T-helper 2 cell treated with Interferon-gamma antibody and Interleukin-4, amounts not matched to agents 5 μg/mL and 100 μg/mL, for 36 hours (primary cell): ENCODE results near the gene SLC2A9.

ENCODE experiments used
- DNase-seq: peaks from one replicate; pipeline ENCODE4 v3.0.0; 2021; ENCODE audit warnings: low spot score
- H3K27ac Mint-ChIP-seq: one replicate; pipeline ENCODE4 v1.8.0; 2021; ENCODE audit warnings: mild to moderate bottlenecking, mixed read lengths
- H3K27me3 Mint-ChIP-seq: one replicate; pipeline ENCODE4 v1.8.0; 2021; ENCODE audit warnings: low read depth, mixed read lengths
- H3K36me3 Mint-ChIP-seq: one replicate; pipeline ENCODE4 v1.8.0; 2021; ENCODE audit warnings: low read depth, mixed read lengths
- H3K4me1 Mint-ChIP-seq: one replicate; pipeline ENCODE4 v1.8.0; 2021; ENCODE audit warnings: low read depth, mixed read lengths
- H3K4me3 Mint-ChIP-seq: one replicate; pipeline ENCODE4 v1.8.0; 2022; ENCODE audit warnings: mild to moderate bottlenecking, moderate library complexity, mixed read lengths
- H3K9me3 Mint-ChIP-seq: one replicate; pipeline ENCODE4 v1.8.0; 2021; ENCODE audit warnings: mixed read lengths

The SLC2A9 gene

DNA sequence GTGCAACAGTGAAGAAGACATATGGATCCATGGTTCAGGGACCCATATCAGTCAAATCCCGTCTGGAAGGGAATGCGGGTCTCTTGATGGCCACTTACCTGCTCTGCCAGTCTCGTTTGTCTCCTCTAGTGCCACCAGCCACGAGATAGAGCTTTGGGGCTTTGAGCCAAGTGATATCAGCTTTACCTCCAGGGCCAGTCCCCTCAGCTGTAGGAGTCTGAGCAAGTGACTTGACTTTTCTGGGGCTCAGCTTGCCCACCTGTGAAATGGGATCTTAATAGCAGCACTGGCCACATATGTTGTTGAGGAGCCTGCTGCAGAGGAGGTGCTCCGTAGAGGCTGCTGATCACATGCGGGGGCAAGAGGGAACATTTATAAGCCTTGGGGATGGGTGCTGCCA is 1.2 kb downstream of the SLC2A9 start:
- peak overlapping the region; percentile 56 for H3K27ac Mint-ChIP-seq
- H3K4me1 Mint-ChIP-seq = peaks cover 6% of the 10 kb centered on the region
- peak overlapping the region; percentile 28 for H3K4me3 Mint-ChIP-seq
- H3K27me3 Mint-ChIP-seq = no peaks in the 10 kb centered on the region
- no peaks in the 10 kb centered on the region for H3K9me3 Mint-ChIP-seq
- H3K36me3 Mint-ChIP-seq = no peaks in the 10 kb centered on the region
- no peak for DNase-seq

DNA sequence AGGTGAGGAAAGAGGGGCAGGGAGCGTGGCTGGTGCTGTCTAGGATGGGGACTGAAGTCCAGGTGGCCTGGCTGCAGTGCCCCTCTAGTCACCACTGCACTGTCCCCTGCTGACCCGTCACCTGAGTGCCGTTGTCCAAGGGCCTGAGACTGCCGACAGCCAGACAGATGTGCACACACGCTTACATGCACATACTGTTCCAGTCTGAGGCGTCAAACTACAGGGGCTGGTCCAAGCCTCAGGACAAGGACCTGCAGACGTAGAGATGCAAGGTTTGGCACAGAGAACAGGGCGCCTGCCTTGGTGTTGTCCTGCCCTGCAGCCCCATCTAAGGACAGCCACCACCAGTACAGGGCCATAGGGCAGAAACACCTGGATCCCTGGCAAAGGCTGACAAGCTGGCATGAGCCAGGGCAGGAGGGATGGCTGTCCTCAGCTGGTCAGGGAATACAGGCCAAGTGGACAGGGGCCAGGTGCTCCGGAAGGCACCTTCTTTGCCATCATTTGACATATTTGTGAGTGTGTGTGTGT is 1.7 kb downstream of the SLC2A9 start:
- no peak for DNase-seq
- Mint-ChIP-seq H3K4me1 (peaks cover 7% of the 10 kb centered on the region), H3K4me3 (peak overlapping the region; percentile 86), H3K27me3 (no peaks in the 10 kb centered on the region), H3K27ac (peak overlapping the region; percentile 99), H3K36me3 (no peaks in the 10 kb centered on the region), H3K9me3 (no peaks in the 10 kb centered on the region)

DNA sequence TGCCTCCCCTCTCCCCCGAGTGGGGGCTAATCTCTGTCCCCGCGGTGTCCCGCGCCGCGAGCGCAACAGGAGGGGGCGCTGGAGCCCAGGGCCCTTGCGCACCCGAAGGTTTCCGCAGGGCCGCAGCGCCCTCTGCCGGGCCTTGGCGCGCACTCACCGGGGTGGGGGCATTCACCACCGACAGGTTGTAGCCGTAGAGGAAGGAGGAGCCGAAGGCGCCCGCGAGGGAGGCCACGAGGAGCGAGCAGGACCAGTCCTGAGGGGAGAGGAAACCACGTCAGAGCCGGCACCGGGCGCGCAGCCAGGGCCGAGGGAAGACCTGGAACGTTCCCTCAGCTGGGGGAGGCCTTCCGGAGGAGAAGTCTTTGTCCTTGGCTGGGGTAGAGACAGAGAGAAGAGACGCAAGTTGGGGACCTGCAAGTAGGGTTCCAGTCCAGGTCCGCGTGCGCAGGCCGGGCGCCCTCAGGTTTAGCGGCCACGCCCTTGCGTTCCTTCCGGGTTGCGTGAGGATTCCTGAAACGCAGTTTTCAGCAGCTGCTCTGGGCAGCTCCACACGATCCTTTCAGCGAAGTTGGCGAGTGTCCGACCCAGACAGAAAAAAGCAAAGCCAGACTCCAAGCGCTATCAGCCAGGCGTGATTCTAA is 2.4 kb downstream of the SLC2A9 start:
- peaks cover 9% of the 10 kb centered on the region for H3K4me1 Mint-ChIP-seq
- H3K36me3 Mint-ChIP-seq = no peaks in the 10 kb centered on the region
- H3K4me3 Mint-ChIP-seq = peak overlapping the region; percentile 86
- H3K27ac Mint-ChIP-seq = peak overlapping the region; percentile 99
- no peaks in the 10 kb centered on the region for H3K9me3 Mint-ChIP-seq
- no peaks in the 10 kb centered on the region for H3K27me3 Mint-ChIP-seq
- peak; percentile 93 for DNase-seq

DNA sequence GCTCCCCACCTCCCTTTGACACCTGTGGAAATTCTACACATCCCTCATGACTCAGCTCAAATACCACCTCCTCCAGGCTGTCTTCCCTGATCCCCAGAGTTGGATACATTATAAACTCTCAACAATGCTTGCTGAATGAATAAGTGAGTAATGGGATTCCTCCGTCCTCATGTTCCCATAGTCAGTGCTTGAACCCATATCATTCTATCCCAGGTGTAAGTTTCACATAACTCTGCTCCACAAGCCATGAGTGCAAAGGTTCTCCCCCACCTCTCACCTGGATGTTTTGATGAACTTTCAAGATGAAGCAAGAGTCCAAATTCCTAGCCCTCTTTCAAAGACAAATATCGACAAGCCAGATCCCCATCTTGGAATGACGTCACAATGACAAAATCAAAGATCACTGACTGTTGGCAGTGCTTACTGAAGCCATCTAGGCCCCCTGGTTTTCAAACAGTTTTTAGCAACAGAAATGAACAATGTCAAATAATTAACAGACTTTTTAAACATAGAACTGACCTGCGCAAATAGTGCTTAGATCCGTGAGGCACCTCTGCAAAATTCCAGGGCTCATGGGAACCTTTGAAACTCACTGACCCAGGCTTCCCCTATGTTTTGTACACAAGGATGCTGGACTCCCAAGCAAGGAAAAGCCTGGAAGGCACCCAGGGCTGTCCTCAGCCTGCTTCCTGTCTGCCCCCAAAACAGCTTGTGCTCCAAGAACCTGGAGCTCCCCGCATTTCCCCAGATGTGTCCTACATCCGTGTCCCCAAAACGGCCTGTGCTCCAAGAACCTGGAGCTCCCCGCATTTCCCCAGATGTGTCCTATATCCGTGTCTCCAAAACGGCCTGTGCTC is 4.0 kb downstream of the SLC2A9 start:
- Mint-ChIP-seq H3K27ac (no peak overlapping the region), H3K9me3 (no peaks in the 10 kb centered on the region), H3K36me3 (no peaks in the 10 kb centered on the region), H3K4me1 (peaks cover 9% of the 10 kb centered on the region), H3K4me3 (no peak overlapping the region), H3K27me3 (no peaks in the 10 kb centered on the region)
- no peak for DNase-seq

DNA sequence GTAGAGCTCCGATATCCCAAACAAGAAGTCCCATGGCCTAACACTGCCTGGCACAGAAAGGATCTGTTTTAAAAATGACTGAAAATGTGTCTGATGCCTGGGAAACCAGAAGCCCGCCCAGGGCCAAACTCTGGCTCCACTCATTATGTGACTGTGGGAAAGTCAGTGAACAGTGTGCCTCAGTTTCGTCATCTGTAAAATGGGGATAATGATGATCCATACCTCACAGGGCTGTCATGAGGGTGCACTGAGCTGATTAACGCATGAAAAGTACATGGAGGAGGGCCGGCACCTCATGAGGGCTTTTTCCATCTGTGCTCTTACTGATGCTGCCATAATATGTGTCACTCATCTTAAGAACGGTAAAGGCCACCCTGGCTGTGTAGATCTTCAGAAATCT is 5.1 kb downstream of the SLC2A9 start:
- Mint-ChIP-seq H3K27me3 (no peaks in the 10 kb centered on the region), H3K4me1 (peaks cover 7% of the 10 kb centered on the region)

DNA sequence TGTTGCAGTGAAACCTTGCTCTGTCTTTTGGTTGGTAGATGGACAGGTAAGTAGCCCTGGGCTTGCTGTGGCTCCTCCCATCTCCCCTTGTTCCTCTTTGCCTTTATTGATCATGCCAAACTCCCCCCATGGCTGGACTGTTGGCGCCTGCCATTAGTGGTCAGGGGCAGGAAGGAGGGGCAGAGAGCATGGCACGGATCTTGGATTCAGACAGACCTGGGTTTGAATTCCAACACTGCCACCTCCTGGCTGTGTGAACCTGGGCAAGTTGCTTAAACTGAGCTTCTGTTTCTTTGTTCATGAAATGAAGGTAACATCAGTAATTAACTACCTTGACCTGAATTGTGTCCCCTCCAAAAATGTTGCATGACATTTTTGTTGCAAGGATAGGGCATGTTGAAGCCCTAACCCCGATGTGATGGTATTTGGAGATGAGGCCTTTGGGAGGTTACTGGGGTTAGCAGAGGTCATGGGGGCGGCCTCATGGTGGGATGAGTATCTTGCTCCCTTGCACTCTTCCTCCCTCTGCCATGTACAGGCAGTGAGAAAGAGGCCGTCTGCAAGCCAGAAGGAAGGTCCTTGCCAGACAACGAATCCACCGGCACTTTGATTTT is 6.0 kb downstream of the SLC2A9 start:
- Mint-ChIP-seq H3K4me3 (no peak overlapping the region), H3K27ac (no peak overlapping the region), H3K27me3 (no peaks in the 10 kb centered on the region), H3K4me1 (peaks cover 9% of the 10 kb centered on the region), H3K9me3 (no peaks in the 10 kb centered on the region), H3K36me3 (no peaks in the 10 kb centered on the region)
- no peak for DNase-seq

More for the DNA sequence above, 5.1 kb downstream of the SLC2A9 start:
- no peaks in the 10 kb centered on the region for H3K36me3 Mint-ChIP-seq
- no peak overlapping the region for H3K27ac Mint-ChIP-seq
- no peaks in the 10 kb centered on the region for H3K9me3 Mint-ChIP-seq
- DNase-seq = no peak
- H3K4me3 Mint-ChIP-seq = no peak overlapping the region

DNA sequence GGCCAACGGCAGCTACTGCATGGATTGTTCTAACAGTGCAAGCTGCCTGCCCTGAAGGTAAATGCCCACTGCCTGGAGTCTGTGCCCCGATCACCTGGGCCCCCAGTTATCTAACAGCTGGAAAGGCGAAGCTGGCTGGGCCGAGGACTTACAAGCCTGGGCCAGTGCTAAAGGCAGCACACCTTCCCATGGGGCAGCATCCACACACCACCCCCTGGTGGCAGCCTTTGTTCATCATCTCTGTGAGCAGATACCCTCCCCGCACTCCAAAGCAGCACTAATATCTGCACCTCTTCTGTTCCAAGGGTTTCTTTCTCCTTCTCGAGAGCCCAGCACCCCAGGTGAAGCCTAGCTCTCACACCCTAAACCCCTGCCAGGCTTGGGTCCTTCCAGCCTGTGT is 7.6 kb downstream of the SLC2A9 start:
- peak; percentile 34 for DNase-seq
- Mint-ChIP-seq H3K27me3 (no peaks in the 10 kb centered on the region), H3K27ac (no peak overlapping the region), H3K4me1 (peaks cover 15% of the 10 kb centered on the region), H3K9me3 (no peaks in the 10 kb centered on the region), H3K4me3 (no peak overlapping the region), H3K36me3 (no peaks in the 10 kb centered on the region)

DNA sequence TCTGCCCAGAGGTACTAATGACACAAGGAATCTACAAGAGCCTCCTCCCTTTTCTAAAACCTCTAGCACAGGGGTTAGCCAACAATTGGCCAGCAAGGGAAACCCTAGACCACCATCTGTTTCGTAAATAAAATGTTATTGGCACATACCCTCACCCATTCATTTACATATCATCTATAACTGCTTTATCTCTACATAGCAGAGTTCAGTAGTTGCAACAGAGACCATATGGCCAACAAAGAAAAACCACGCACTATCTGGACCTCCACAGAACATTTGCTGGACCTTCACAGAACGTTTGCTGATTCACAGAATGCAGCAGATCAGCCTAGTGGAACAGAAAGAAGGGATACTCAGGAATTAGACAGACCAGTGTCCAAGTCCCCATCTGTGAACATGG is 9.4 kb downstream of the SLC2A9 start:
- DNase-seq = no peak
- Mint-ChIP-seq H3K27me3 (no peaks in the 10 kb centered on the region), H3K4me1 (peaks cover 13% of the 10 kb centered on the region), H3K36me3 (no peaks in the 10 kb centered on the region), H3K4me3 (no peak overlapping the region), H3K27ac (no peak overlapping the region), H3K9me3 (no peaks in the 10 kb centered on the region)

DNA sequence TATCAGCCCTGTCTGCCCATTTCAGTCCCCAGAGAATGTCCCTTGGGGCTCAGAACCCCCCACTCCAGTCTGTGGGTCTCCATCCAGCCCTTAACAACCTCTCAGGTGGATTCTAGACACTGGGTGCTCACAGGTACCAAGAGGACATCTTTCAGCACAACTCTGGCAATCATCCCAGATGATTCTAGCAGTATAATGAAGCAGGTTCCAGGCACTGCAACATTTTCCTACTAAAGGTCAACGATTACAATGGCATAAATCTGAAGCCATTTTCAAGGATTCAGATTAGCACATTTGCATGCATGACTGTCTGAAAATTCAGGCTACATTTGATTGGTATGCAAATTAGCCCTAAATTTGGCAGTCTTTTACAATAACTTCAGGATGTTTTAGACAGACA is 10.0 kb downstream of the SLC2A9 start:
- DNase-seq = no peak
- no peak overlapping the region for H3K27ac Mint-ChIP-seq
- H3K9me3 Mint-ChIP-seq = no peaks in the 10 kb centered on the region
- no peaks in the 10 kb centered on the region for H3K36me3 Mint-ChIP-seq
- H3K4me1 Mint-ChIP-seq = peaks cover 14% of the 10 kb centered on the region
- no peak overlapping the region for H3K4me3 Mint-ChIP-seq
- no peaks in the 10 kb centered on the region for H3K27me3 Mint-ChIP-seq

DNA sequence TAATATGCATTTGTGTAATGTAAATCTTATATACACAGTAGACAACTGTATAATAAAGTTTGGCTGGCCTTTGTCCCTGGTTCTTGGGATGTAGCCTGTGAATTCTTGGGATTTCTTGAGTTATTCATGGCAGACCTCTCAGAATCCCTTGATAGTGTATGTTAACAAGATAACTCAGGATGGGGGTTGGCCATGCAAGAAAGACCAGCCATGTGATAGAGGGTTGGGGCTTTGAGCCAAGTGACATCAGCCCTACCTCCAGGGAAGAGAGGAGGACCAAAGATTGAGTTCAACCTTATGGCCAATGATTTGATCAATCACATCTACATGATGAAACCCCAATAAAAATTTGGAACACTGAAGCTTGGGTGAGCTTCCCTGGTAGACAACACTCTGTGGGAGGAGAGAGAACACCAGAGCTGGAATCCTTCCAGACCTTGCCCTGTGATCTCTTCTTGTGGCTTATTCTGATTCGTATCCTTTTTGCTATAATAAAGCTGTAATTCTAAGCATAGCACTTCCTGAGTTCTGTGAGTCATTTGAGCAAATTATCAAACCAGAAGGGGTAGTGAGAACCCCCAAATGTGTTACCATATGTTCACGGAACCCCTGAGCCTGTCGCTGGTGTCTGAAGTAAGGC is 11.3 kb downstream of the SLC2A9 start:
- H3K4me3 Mint-ChIP-seq = no peak overlapping the region
- H3K27ac Mint-ChIP-seq = no peak overlapping the region
- H3K9me3 Mint-ChIP-seq = no peaks in the 10 kb centered on the region
- H3K36me3 Mint-ChIP-seq = no peaks in the 10 kb centered on the region
- no peaks in the 10 kb centered on the region for H3K27me3 Mint-ChIP-seq
- DNase-seq = no peak
- peaks cover 18% of the 10 kb centered on the region for H3K4me1 Mint-ChIP-seq

DNA sequence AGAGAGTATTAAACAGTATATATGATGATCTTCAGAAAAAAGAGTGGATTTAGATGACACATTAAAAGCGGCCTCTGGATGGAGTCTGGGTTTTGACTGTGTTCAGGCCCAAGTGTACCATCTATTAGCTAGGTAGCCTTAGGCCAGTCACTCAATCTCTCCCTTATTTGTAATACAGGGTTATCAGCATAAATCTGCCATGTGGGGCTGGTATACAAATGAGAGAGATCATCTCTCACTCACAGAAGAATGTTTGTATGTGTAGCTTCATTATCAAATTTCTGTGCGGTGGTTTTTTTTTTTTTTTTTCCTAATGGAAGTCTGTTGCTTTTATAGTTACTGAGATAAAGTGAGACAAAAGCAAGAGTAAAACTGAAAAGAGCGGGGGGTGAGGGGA is 12.7 kb downstream of the SLC2A9 start:
- DNase-seq = no peak
- no peaks in the 10 kb centered on the region for H3K36me3 Mint-ChIP-seq
- H3K4me1 Mint-ChIP-seq = peaks cover 24% of the 10 kb centered on the region
- H3K4me3 Mint-ChIP-seq = no peak overlapping the region
- H3K27ac Mint-ChIP-seq = no peak overlapping the region
- no peaks in the 10 kb centered on the region for H3K9me3 Mint-ChIP-seq
- no peaks in the 10 kb centered on the region for H3K27me3 Mint-ChIP-seq

DNA sequence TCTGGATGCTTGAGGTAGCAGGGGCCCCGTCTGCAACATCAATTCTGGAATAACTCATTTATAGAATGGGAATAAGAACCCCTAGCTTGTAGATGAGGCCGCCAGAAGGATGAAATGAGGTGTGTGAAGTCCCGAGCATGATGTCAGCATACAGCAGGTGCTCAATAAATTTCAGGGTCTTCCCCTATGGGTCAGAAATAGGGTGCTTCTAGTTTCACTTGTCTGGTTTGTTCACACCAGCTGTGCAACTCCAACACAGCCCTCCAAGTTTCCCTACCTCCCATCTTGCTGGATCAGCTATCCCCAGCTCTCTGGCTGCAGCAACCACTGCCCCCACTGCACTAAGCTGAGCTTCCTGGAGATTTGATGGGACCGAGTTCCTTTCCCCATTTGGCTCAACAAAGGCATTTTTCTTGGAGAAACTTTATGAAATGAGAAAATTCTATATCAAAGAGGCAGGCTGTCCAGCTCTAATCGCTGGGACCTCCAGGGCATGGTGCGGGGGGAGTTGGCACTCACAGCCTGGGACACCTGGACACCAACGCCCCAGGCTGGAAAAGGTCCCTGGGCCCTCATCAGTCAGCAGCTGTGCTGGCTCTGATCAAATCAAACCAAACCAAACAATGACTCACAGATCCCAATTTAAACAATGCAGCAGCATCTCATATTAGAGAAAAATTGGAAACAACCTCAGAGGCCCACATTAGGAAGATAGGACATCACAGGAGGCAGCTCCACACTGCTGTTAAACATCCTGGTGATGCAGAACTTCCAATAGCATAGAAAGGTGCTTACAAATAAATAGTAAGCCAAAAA is 13.3 kb downstream of the SLC2A9 start:
- Mint-ChIP-seq H3K4me3 (no peak overlapping the region), H3K27me3 (no peaks in the 10 kb centered on the region), H3K4me1 (peaks cover 29% of the 10 kb centered on the region), H3K27ac (no peak overlapping the region), H3K36me3 (no peaks in the 10 kb centered on the region), H3K9me3 (no peaks in the 10 kb centered on the region)
- DNase-seq = no peak

DNA sequence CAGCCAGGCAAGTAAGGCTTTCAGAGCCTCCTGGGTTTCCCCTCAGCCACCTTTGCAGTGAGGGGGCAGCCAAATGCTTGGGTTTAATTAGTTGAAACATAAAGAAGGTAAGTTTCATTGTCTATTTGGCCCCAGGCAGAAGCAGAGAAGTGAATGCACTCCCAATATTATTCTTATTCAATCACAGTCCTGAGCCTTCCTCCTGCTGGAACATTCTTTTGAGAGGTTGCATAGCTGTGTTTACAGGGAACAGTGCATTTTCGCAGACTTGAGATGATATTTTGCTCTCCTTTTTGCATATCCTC is 13.9 kb downstream of the SLC2A9 start:
- H3K9me3 Mint-ChIP-seq = no peaks in the 10 kb centered on the region
- peaks cover 30% of the 10 kb centered on the region for H3K4me1 Mint-ChIP-seq
- no peak overlapping the region for H3K4me3 Mint-ChIP-seq
- no peaks in the 10 kb centered on the region for H3K36me3 Mint-ChIP-seq
- no peak for DNase-seq
- H3K27ac Mint-ChIP-seq = no peak overlapping the region
- no peaks in the 10 kb centered on the region for H3K27me3 Mint-ChIP-seq
